Activated CD8-positive, alpha-beta T cell treated with anti-CD3 and anti-CD28 coated beads, Interleukin-2, amount 10 ng/mL, durations not matched to agents 7 days and 5 days (primary cell): ENCODE data around the gene CHKA. TPM values are rescaled to one million over a fixed set of nuclear protein-coding genes. Genes with fewer than 3 reads are reported as not detected.
A peak's percentile ranks its signal among the peaks of the same experiment; 100 is the strongest.

Source experiments
- ATAC-seq: fragments of 150-1000 bp; cut with Tn5 transposase; one replicate; pipeline ENCODE4 v1.10.0; 2021; ENCODE audit warnings: moderate library complexity
- CTCF ChIA-PET: fragments of 350-600 bp; sonication (Branson Sonifier 250); formaldehyde crosslinking; loops from one replicate; lab custom pipeline; 2021; ENCODE audit warnings: antibody characterized with exemption; lab: Charles Lee
- POLR2A ChIA-PET: fragments of 350-600 bp; sonication (Branson Sonifier 250); formaldehyde crosslinking; loops from one replicate; lab custom pipeline; 2021; ENCODE audit warnings: antibody characterized with exemption; lab: Charles Lee
- DNase-seq: peaks from one replicate; pipeline ENCODE4 v3.0.0-alpha.2; 2020
- H3K27ac Mint-ChIP-seq: one replicate; pipeline ENCODE4 v1.8.0; 2021; ENCODE audit warnings: mild to moderate bottlenecking, mixed read lengths
- H3K27me3 Mint-ChIP-seq: one replicate; pipeline ENCODE4 v1.8.0; 2021; ENCODE audit warnings: low read depth, mixed read lengths
- H3K36me3 Mint-ChIP-seq: one replicate; pipeline ENCODE4 v1.8.0; 2021; ENCODE audit warnings: low read depth, mixed read lengths
- H3K4me1 Mint-ChIP-seq: one replicate; pipeline ENCODE4 v1.8.0; 2021; ENCODE audit warnings: low read depth, mixed read lengths
- H3K4me3 Mint-ChIP-seq: one replicate; pipeline ENCODE4 v1.8.0; 2021; ENCODE audit warnings: mild to moderate bottlenecking, mixed read lengths
- H3K9me3 Mint-ChIP-seq: one replicate; pipeline ENCODE4 v1.8.0; 2022; ENCODE audit warnings: mixed read lengths; ENCODE audit not compliant: insufficient read depth
- total RNA-seq, 2 experiments: library from RNA; stranded (reverse); gene quantifications; one replicate each; pipeline ENCODE4 v1.2.3, GENCODE V29; 2021

CHKA gene
- total RNA-seq, 2 experiments from 2014 or later, result 14.4 to 14.5 TPM

- no peak for DNase-seq
- H3K4me3 Mint-ChIP-seq, result no peak overlapping the region
- H3K36me3 Mint-ChIP-seq, result no peaks in the 10 kb centered on the region
- H3K27me3 Mint-ChIP-seq, result no peaks in the 10 kb centered on the region
- H3K4me1 Mint-ChIP-seq, result no peaks in the 10 kb centered on the region
- no peak overlapping the region for H3K27ac Mint-ChIP-seq
- H3K9me3 Mint-ChIP-seq, result no peaks in the 10 kb centered on the region
- CTCF ChIA-PET, result no interaction called here
- POLR2A ChIA-PET, result no interaction called here
- ATAC-seq, result no peak
Observed at GRCh38 chr11:68018730-68019190, 102.4 kb downstream of the CHKA start.

GRCh38 chr11:68017980-68018729 is 103.0 kb downstream of the CHKA start:
- CTCF ChIA-PET, result no interaction called here
- no peaks in the 10 kb centered on the region for H3K36me3 Mint-ChIP-seq
- ATAC-seq (no peak), DNase-seq (no peak)
- POLR2A ChIA-PET, result no interaction called here
- no peak overlapping the region for H3K4me3 Mint-ChIP-seq
- no peaks in the 10 kb centered on the region for H3K9me3 Mint-ChIP-seq
- H3K27me3 Mint-ChIP-seq, result no peaks in the 10 kb centered on the region
- no peak overlapping the region for H3K27ac Mint-ChIP-seq
- H3K4me1 Mint-ChIP-seq, result no peaks in the 10 kb centered on the region

- H3K36me3 Mint-ChIP-seq, result no peaks in the 10 kb centered on the region
- H3K4me1 Mint-ChIP-seq, result no peaks in the 10 kb centered on the region
- H3K27me3 Mint-ChIP-seq, result no peaks in the 10 kb centered on the region
- DNase-seq (no peak), ATAC-seq (no peak)
- H3K9me3 Mint-ChIP-seq, result no peaks in the 10 kb centered on the region
- POLR2A ChIA-PET, result no interaction called here
- no peak overlapping the region for H3K27ac Mint-ChIP-seq
- CTCF ChIA-PET, result no interaction called here
- H3K4me3 Mint-ChIP-seq, result no peak overlapping the region
Observed at GRCh38 chr11:68016904-68017817, 104.0 kb downstream of the CHKA start.

GRCh38 chr11:68016161-68016903 is 104.9 kb downstream of the CHKA start:
- Mint-ChIP-seq H3K36me3 (no peaks in the 10 kb centered on the region), H3K27ac (no peak overlapping the region), H3K9me3 (no peaks in the 10 kb centered on the region), H3K27me3 (no peaks in the 10 kb centered on the region), H3K4me3 (no peak overlapping the region), H3K4me1 (no peaks in the 10 kb centered on the region)
- CTCF ChIA-PET, result no interaction called here
- POLR2A ChIA-PET, result no interaction called here
- ATAC-seq, result no peak
- no peak for DNase-seq

GRCh38 chr11:68015467-68015866 is 105.7 kb downstream of the CHKA start:
- no peaks in the 10 kb centered on the region for H3K27me3 Mint-ChIP-seq
- no peaks in the 10 kb centered on the region for H3K9me3 Mint-ChIP-seq
- ATAC-seq (no peak), DNase-seq (no peak)
- CTCF ChIA-PET, result no interaction called here
- no peak overlapping the region for H3K27ac Mint-ChIP-seq
- H3K4me1 Mint-ChIP-seq, result no peaks in the 10 kb centered on the region
- no peaks in the 10 kb centered on the region for H3K36me3 Mint-ChIP-seq
- POLR2A ChIA-PET, result no interaction called here
- H3K4me3 Mint-ChIP-seq, result no peak overlapping the region

GRCh38 chr11:68014947-68015447 is 106.2 kb downstream of the CHKA start:
- Mint-ChIP-seq H3K9me3 (no peaks in the 10 kb centered on the region), H3K27me3 (no peaks in the 10 kb centered on the region), H3K36me3 (no peaks in the 10 kb centered on the region), H3K4me3 (no peak overlapping the region), H3K27ac (no peak overlapping the region), H3K4me1 (peaks cover 4% of the 10 kb centered on the region)
- CTCF ChIA-PET, result no interaction called here
- ATAC-seq (no peak), DNase-seq (no peak)
- POLR2A ChIA-PET, result no interaction called here

- H3K27ac Mint-ChIP-seq, result no peak overlapping the region
- CTCF ChIA-PET, result no interaction called here
- no peaks in the 10 kb centered on the region for H3K36me3 Mint-ChIP-seq
- H3K4me3 Mint-ChIP-seq, result no peak overlapping the region
- ATAC-seq, result peak; percentile 17
- DNase-seq, result no peak
- POLR2A ChIA-PET, result no interaction called here
- H3K4me1 Mint-ChIP-seq, result peaks cover 9% of the 10 kb centered on the region
- H3K27me3 Mint-ChIP-seq, result no peaks in the 10 kb centered on the region
- H3K9me3 Mint-ChIP-seq, result no peaks in the 10 kb centered on the region
Observed at GRCh38 chr11:68014157-68014946, 106.8 kb downstream of the CHKA start.

- Mint-ChIP-seq H3K9me3 (no peaks in the 10 kb centered on the region), H3K27ac (no peak overlapping the region), H3K36me3 (no peaks in the 10 kb centered on the region), H3K27me3 (no peaks in the 10 kb centered on the region), H3K4me1 (peaks cover 16% of the 10 kb centered on the region), H3K4me3 (no peak overlapping the region)
- DNase-seq, result no peak
- POLR2A ChIA-PET, result no interaction called here
- CTCF ChIA-PET, result no interaction called here
- ATAC-seq, result no peak
Observed at GRCh38 chr11:68013611-68014156, 107.5 kb downstream of the CHKA start.

- POLR2A ChIA-PET, result no interaction called here
- Mint-ChIP-seq H3K36me3 (no peaks in the 10 kb centered on the region), H3K4me1 (peaks cover 16% of the 10 kb centered on the region)
Observed at GRCh38 chr11:68012843-68013610, 108.2 kb downstream of the CHKA start.

GRCh38 chr11:68012044-68012842 is 108.9 kb downstream of the CHKA start:
- ATAC-seq (no peak), DNase-seq (no peak)
- Mint-ChIP-seq H3K36me3 (no peaks in the 10 kb centered on the region), H3K27me3 (no peaks in the 10 kb centered on the region), H3K27ac (no peak overlapping the region), H3K9me3 (no peaks in the 10 kb centered on the region), H3K4me3 (no peak overlapping the region), H3K4me1 (peaks cover 16% of the 10 kb centered on the region)
- ChIA-PET POLR2A (no interaction called here), CTCF (interaction anchor here (0.5 kb wide), 1 partner anchor 197 kb away, joined by 3 read pairs; no protein-coding TSS in a partner anchor)

More at GRCh38 chr11:68012843-68013610, 108.2 kb downstream of the CHKA start:
- Mint-ChIP-seq H3K9me3 (no peaks in the 10 kb centered on the region), H3K4me3 (no peak overlapping the region), H3K27me3 (no peaks in the 10 kb centered on the region), H3K27ac (no peak overlapping the region)
- DNase-seq (no peak), ATAC-seq (no peak)
- CTCF ChIA-PET, result interaction anchor here (0.5 kb wide), 1 partner anchor 196 kb away, joined by 3 read pairs; no protein-coding TSS in a partner anchor
